ENCODE measurements around the gene BMAL1. TPM values are rescaled to one million over a fixed set of nuclear protein-coding genes. Genes with fewer than 3 reads are reported as not detected.

The BMAL1 gene
- total RNA-seq, 1 experiment from 2014 or later, result 3.3 TPM

GRCh38 chr11:13328286-13328685 lies 50.7 kb downstream of the BMAL1 start:
- no peak overlapping the region for H2BK5ac ChIP-seq (ENCODE audit: insufficient read length, low read length)
- H2AK5ac ChIP-seq (ENCODE audit: insufficient read length, low read length), result no peak overlapping the region
- no peak overlapping the region for H2BK120ac ChIP-seq (ENCODE audit: low read depth, low read length, poor library complexity, severe bottlenecking)
- H4K5ac ChIP-seq (ENCODE audit: insufficient read length, low read depth, low read length), result no peak overlapping the region
- DNase-seq, result no peak
- Mint-ChIP-seq H3K4me1 (peaks cover 4 to 8% of the 10 kb centered on the region in 2 experiments; a peak in 3 of 4 replicates), H3K9me3 (no peaks in the 10 kb centered on the region), H3K27ac (no peak overlapping the region), H3K4me3 (no peak overlapping the region), H3K27me3 (ENCODE audit: low read depth) (no peaks in the 10 kb centered on the region), H3K36me3 (ENCODE audit: insufficient read depth in 1 of 3, low read depth in 3 of 3) (no peaks in the 10 kb centered on the region)
- no peak overlapping the region for H3K23ac ChIP-seq (ENCODE audit: insufficient read length, low read depth, low read length)
- no peak overlapping the region for H4K8ac ChIP-seq (replicated peaks; ENCODE audit: insufficient read length, low read depth, low read length)
- no peak overlapping the region for H2BK12ac ChIP-seq (ENCODE audit: insufficient read length, low read depth, low read length)
- H3K79me1 ChIP-seq (ENCODE audit: insufficient read depth, low read depth, low read length, poor library complexity, severe bottlenecking), result no peaks in the 10 kb centered on the region
- H3K4me2 ChIP-seq (ENCODE audit: insufficient read depth, insufficient read length, low read length), result no peak overlapping the region
- no peak overlapping the region for H3K18ac ChIP-seq (ENCODE audit: insufficient read length, low read depth, low read length)
- no peak for TF ChIP-seq CTCF (conservative IDR thresholded peaks at IDR 0.05)
- H3K23me2 ChIP-seq (ENCODE audit: insufficient read length, low read depth, low read length, poor library complexity, severe bottlenecking), result no peaks in the 10 kb centered on the region
- H3K79me2 ChIP-seq (ENCODE audit: insufficient read depth, low read length), result no peaks in the 10 kb centered on the region
- WGBS (ENCODE audit: extremely low coverage, insufficient read length, low lambda C conversion rate), result no CpG with 5 or more reads among the region's 5 CpGs
- H3K4me1 ChIP-seq (ENCODE audit: insufficient read depth, low read length), result no peaks in the 10 kb centered on the region
- H2BK20ac ChIP-seq (ENCODE audit: low read depth, low read length, poor library complexity, severe bottlenecking), result no peak overlapping the region
- H3K9me3 ChIP-seq (ENCODE audit: control insufficient read depth, low read depth, low read length), result no peaks in the 10 kb centered on the region
- H3K14ac ChIP-seq (ENCODE audit: insufficient read depth, low read length), result no peak overlapping the region
- no peaks in the 10 kb centered on the region for H4K20me1 ChIP-seq (ENCODE audit: control insufficient read depth, insufficient read depth, insufficient read length)
- no peak overlapping the region for H3K56ac ChIP-seq (ENCODE audit: insufficient read length, low read depth, low read length)
- no peaks in the 10 kb centered on the region for H3K27me3 ChIP-seq (ENCODE audit: insufficient read depth, low read length)
- H3T11ph ChIP-seq (ENCODE audit: low read length), result no peak overlapping the region
- no peak overlapping the region for H3K27ac ChIP-seq (ENCODE audit: insufficient read length, low read depth, low read length)
- H2AFZ ChIP-seq (ENCODE audit: low read length), result no peak overlapping the region
- no peak overlapping the region for H4K91ac ChIP-seq (ENCODE audit: insufficient read length, low read depth, low read length)
- H3K9ac ChIP-seq (ENCODE audit: extremely low read depth, insufficient read length, low read length), result no peak overlapping the region
- H3K4ac ChIP-seq (ENCODE audit: low read depth, low read length), result no peak overlapping the region
- no peak overlapping the region for H2BK15ac ChIP-seq (ENCODE audit: low read depth, low read length)
